ENCODE results near the gene APH1B. TPM values are rescaled to one million over a fixed set of nuclear protein-coding genes. Genes with fewer than 3 reads are reported as not detected.
"Not testable (repeated sequence)": the region's sequence is repeated elsewhere in the genome, so short reads cannot be mapped to it uniquely, and the experiment has no call there.

Gene APH1B
- total and polyA plus RNA-seq, 5 donors: 6.0 to 13.4 (median 10.7) TPM

DNA sequence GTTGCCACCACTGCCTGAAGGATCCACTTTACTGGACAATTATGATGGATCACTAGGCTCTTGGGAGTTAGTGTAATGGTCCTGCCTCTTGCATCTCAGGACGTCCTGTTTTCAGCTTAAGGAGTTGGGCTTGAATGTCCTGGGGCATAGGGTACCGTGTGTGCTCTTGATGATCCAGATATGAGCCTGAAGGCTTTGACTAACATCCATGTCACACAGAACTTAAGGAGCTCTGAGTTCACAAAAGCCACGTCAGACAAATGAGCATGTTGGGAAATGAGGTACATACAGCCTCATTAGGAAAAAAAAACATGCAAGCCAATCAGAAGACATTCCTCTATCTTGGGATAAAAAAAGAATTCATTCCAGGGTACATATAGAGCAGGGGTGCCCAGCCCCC is 63.5 kb downstream of the APH1B start:
- no peak overlapping the region for H3K27ac ChIP-seq (ENCODE audit: low read length)
- 83% methylated on average over 3 of the region's 3 CpGs for WGBS
- H3K9me3 ChIP-seq (ENCODE audit: control insufficient read depth, low read length): no peaks in the 10 kb centered on the region
- ATAC-seq (no peak), DNase-seq (no peak)
- intact Hi-C loops (cut with DNase I): no loop called here
- no peaks in the 10 kb centered on the region for H3K27me3 ChIP-seq (ENCODE audit: control insufficient read depth, insufficient read depth)
- H3K4me3 ChIP-seq (ENCODE audit: low read length): no peak overlapping the region
- no peaks in the 10 kb centered on the region for H3K4me1 ChIP-seq (ENCODE audit: control insufficient read depth, insufficient read depth, low read length)

DNA sequence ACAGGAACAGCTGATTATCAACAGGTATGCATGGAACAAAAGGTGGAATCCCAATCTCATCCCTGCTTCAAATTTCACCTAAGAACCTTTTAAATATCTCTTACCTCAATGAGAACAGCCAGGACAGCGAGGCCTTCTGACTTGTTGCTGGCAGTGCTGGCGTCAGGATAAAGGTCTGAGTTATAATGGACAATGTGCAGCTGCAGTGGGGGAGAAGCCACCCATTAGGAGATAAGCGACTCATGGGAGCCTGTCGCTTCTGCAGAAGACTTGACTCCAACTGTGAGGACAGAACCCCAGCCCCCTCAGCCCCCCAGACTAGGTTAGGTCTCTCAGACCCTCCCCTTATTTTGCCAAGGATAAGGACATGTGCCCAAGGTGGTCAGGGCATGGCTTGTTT is 64.5 kb downstream of the APH1B start:
- ATAC-seq: no peak
- 93% methylated on average over 4 of the region's 4 CpGs for WGBS

DNA sequence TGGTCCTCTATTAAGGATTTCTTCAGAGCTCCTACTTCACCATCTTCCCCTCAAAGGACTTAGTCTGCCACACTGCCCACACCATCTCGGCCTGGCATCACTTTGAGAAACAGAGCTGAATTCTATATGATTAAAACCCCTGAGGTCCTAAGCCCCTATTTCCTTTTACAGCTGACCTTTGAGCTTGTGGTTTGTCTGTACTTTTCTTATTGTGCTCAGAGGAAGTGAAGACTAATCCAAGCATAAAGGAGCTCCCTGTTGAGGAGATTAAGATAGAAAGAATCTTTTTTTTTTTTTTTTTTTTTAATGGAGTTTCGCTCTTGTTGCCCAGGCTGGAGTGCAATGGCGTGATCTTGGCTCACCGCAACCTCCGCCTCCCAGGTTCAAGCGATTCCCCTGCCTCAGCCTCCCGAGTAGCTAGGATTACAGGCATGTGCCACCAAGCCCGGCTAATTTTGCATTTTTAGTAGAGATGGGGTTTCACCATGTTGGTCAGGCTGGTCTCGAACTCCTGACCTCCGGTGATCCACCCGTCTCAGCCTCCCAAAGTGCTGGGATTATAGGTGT is 65.7 kb downstream of the APH1B start:
- intact Hi-C loops (cut with DNase I); H3K9me3 ChIP-seq (ENCODE audit: control insufficient read depth, low read length); H3K27me3 ChIP-seq (ENCODE audit: control insufficient read depth, insufficient read depth); H3K4me1 ChIP-seq (ENCODE audit: control insufficient read depth, insufficient read depth, low read length); ATAC-seq; DNase-seq; H3K4me3 ChIP-seq (ENCODE audit: low read length); H3K27ac ChIP-seq (ENCODE audit: low read length): not testable (repeated sequence)
- WGBS: 91% methylated on average over 11 of the region's 11 CpGs

More for the DNA sequence above, 64.5 kb downstream of the APH1B start:
- intact Hi-C loops (cut with DNase I): no loop called here
- H3K4me3 ChIP-seq (ENCODE audit: low read length): no peak overlapping the region
- no peaks in the 10 kb centered on the region for H3K9me3 ChIP-seq (ENCODE audit: control insufficient read depth, low read length)
- DNase-seq: no peak
- H3K27ac ChIP-seq (ENCODE audit: low read length): no peak overlapping the region
- no peaks in the 10 kb centered on the region for H3K27me3 ChIP-seq (ENCODE audit: control insufficient read depth, insufficient read depth)
- peaks cover 2% of the 10 kb centered on the region for H3K4me1 ChIP-seq (ENCODE audit: control insufficient read depth, insufficient read depth, low read length)

DNA sequence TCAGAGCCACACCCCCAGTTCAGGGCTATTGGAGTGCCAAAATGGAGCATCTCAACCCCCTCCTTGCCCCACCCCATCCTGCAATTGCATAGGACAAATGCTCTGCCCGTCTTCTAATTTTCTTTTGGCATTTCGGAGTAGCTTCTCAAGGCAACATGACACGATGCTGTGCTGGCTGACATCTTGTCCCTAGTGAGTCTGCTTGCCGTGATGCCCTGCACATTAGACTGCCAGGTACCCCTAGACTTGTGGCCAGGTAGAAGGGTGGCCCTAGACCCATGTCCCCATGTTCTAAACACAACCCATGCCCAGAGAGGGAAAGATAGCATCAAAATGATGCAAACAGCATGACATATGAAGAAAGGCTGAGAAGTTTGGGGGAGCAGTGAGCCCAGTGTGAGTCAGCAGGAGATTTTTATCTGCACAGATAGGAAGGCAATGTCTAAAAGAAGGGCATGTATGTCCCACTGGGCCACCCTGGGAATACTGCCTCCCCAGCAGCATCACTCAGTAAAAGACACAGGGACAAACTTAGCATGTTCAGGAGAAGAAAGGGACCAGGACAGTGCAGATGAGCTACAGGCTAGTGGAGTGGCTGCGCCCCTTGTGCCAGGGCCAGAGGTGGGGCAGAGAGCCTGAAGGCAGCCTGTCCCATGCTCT is 67.5 kb downstream of the APH1B start:
- H3K9me3 ChIP-seq (ENCODE audit: control insufficient read depth, low read length): no peaks in the 10 kb centered on the region
- intact Hi-C loops (cut with DNase I): no loop called here
- ATAC-seq (no peak), DNase-seq (no peak)
- WGBS: 92% methylated on average over 5 of the region's 5 CpGs
- no peaks in the 10 kb centered on the region for H3K27me3 ChIP-seq (ENCODE audit: control insufficient read depth, insufficient read depth)
- H3K4me3 ChIP-seq (ENCODE audit: low read length): no peak overlapping the region
- no peak overlapping the region for H3K27ac ChIP-seq (ENCODE audit: low read length)
- peaks cover 15% of the 10 kb centered on the region for H3K4me1 ChIP-seq (ENCODE audit: control insufficient read depth, insufficient read depth, low read length)

DNA sequence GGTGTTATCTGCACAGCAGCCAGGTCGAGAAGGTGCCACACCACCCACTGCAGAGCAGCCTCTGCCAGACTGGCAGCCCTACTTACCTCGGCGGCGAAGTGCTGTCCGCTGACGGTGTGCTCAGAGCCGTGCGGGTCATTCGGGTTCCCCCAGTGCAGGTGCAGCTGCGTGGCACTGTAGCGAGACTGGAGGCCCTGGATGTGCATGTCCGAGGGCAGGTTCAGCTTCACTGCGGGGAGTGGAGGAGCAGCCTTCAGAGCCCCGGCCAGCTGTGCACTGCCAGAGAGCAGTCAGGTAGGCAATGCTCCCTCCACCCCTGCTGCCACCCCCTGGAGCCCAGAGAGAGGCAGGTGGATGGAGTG is 68.0 kb downstream of the APH1B start:
- Histone ChIP-seq H3K27me3 (ENCODE audit: control insufficient read depth, insufficient read depth) (no peaks in the 10 kb centered on the region), H3K27ac (ENCODE audit: low read length) (no peak overlapping the region), H3K4me3 (ENCODE audit: low read length) (no peak overlapping the region), H3K4me1 (ENCODE audit: control insufficient read depth, insufficient read depth, low read length) (peaks cover 15% of the 10 kb centered on the region), H3K9me3 (ENCODE audit: control insufficient read depth, low read length) (no peaks in the 10 kb centered on the region)
- DNase-seq: no peak
- intact Hi-C loops (cut with DNase I): no loop called here
- ATAC-seq: no peak
- WGBS: 90% methylated on average over 14 of the region's 14 CpGs

DNA sequence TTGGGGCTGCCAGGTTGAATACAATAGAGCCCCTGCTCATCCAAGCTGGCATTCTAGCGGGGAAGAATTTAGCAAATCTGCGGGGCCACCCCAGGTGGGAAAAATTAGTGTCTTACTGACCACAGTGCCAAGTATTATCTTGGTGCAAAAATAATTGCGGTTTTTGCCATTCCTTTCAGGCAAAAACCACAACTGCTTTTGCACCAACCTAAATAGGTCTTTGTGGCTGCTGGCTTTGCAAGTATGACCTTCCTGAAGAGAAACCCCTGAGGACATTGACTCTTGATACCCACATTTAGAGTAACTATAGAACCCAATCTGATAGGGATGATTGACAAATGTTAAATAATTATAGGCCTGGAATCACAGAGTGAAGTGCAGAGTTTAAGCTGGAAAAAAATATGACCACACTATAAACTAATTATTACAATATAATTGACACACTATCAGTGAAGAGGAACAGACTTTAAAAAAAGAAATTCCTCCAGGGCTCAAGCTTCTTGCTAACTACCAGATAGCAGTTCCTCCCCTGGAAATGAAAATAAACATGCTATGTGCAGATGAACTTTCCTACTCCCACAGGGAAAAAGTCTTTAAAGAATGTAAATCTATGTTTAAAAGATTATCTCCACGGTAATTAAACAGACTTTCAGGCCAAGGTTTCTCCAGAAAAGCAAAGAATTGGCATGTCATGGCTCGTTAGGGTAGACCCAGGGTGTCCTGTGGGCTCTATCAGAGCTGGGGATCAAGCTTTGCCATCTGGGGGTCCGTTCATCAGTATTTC is 69.9 kb downstream of the APH1B start:
- DNase-seq (no peak), ATAC-seq (no peak)
- intact Hi-C loops (cut with DNase I): no loop called here
- 65% methylated on average over 6 of the region's 6 CpGs for WGBS
- no peaks in the 10 kb centered on the region for H3K27me3 ChIP-seq (ENCODE audit: control insufficient read depth, insufficient read depth)
- H3K4me1 ChIP-seq (ENCODE audit: control insufficient read depth, insufficient read depth, low read length): peaks cover 15% of the 10 kb centered on the region
- no peaks in the 10 kb centered on the region for H3K9me3 ChIP-seq (ENCODE audit: control insufficient read depth, low read length)
- H3K4me3 ChIP-seq (ENCODE audit: low read length): no peak overlapping the region
- H3K27ac ChIP-seq (ENCODE audit: low read length): no peak overlapping the region

DNA sequence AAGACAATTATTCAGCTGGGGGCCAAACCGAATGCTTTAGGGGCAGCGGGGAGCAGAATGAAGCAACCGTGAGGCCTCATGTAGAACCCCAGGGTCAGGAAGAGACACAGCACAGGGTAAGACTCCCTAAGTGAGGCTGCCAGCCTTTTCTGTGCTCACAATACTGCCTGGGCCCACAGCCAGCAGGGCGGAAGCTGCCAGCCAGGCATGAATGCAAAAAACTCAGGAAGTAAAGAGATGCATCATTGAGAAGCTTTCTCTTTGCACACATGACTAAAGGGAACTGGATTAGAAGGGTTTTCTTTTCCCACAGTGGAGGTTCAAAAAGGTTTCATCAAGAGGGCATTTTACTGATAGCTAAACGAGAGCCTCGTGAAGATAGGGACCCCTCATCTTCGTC is 71.0 kb downstream of the APH1B start:
- Histone ChIP-seq H3K27me3 (ENCODE audit: control insufficient read depth, insufficient read depth) (no peaks in the 10 kb centered on the region), H3K27ac (ENCODE audit: low read length) (peak overlapping the region; percentile 40), H3K4me3 (ENCODE audit: low read length) (no peak overlapping the region), H3K4me1 (ENCODE audit: control insufficient read depth, insufficient read depth, low read length) (peaks cover 15% of the 10 kb centered on the region), H3K9me3 (ENCODE audit: control insufficient read depth, low read length) (no peaks in the 10 kb centered on the region)
- peak; percentile 45 to 51 for ATAC-seq
- DNase-seq: peak; percentile 67 to 88 (median 87)
- 40% methylated on average over 7 of the region's 7 CpGs for WGBS
- intact Hi-C loops (cut with DNase I): no loop called here

DNA sequence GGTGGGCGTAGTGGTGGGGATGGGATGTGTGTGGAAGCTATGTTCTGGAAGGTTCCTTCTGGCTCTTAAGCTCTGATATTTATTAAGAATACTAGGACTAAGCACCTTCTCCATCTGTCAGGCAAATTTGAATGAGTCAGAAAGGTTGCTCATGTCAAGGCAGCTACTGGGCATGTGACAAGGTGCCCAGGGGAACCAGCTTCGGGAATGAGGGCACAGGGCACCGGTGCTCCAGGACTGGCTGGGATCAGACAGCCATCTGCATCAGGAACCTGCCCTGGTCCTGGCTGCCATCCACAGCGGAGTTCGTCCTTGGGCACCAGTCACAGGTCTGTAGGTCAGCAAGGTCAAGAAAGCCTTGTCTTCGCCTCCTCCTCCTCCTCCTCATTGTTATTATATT is 71.8 kb downstream of the APH1B start:
- peaks cover 15% of the 10 kb centered on the region for H3K4me1 ChIP-seq (ENCODE audit: control insufficient read depth, insufficient read depth, low read length)
- no peak overlapping the region for H3K4me3 ChIP-seq (ENCODE audit: low read length)
- ATAC-seq (no peak), DNase-seq (no peak)
- 87% methylated on average over 6 of the region's 6 CpGs for WGBS
- H3K9me3 ChIP-seq (ENCODE audit: control insufficient read depth, low read length): no peaks in the 10 kb centered on the region
- intact Hi-C loops (cut with DNase I): no loop called here
- no peaks in the 10 kb centered on the region for H3K27me3 ChIP-seq (ENCODE audit: control insufficient read depth, insufficient read depth)
- peak overlapping the region; percentile 90 for H3K27ac ChIP-seq (ENCODE audit: low read length)

DNA sequence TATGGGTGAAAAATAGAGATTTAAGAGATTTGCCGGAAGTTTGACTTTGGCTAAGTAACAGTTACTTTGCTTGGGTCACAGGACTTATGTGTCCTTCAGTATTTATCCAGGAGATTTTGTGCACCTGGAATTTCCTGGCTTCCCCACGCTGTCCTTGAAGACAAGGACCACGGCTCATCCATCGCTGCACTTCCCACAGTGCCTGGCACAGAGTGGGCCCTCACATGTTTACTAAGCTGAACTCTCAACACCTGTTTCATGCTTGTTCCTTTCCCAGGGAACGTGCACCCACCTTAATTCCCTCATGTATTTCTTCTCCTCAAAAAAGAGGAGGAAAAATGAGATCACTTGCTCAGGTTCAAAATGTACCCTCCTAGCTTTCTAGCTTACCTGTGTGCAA is 72.2 kb downstream of the APH1B start:
- Histone ChIP-seq H3K4me1 (ENCODE audit: control insufficient read depth, insufficient read depth, low read length) (peaks cover 15% of the 10 kb centered on the region), H3K27ac (ENCODE audit: low read length) (peak overlapping the region; percentile 90), H3K4me3 (ENCODE audit: low read length) (no peak overlapping the region), H3K27me3 (ENCODE audit: control insufficient read depth, insufficient read depth) (no peaks in the 10 kb centered on the region), H3K9me3 (ENCODE audit: control insufficient read depth, low read length) (no peaks in the 10 kb centered on the region)
- intact Hi-C loops (cut with DNase I): no loop called here
- ATAC-seq (no peak), DNase-seq (no peak)
- WGBS: 94% methylated on average over 5 of the region's 5 CpGs

DNA sequence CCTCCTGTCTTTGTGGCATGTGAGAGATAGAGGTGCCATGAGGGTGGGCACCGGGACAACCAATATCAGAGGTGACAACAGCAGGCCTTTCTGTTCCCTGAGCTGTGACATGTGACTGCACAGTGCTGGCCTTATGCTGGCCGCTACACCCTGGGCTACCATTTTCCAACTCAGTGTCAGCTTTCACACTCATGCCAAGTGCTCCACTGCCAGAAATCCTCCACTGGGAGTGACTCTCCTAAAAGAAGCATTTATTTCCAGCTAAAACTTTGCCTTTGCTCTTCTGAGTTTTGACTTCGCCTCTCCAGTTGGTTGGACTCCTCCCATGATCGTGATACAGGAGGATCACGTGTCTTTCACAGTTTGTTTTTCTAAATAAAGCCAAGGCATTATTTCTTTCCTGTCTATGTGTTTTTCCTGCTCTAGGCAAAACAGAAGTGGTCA is 72.8 kb downstream of the APH1B start:
- Histone ChIP-seq H3K4me1 (ENCODE audit: control insufficient read depth, insufficient read depth, low read length) (peaks cover 15% of the 10 kb centered on the region), H3K27me3 (ENCODE audit: control insufficient read depth, insufficient read depth) (no peaks in the 10 kb centered on the region), H3K4me3 (ENCODE audit: low read length) (no peak overlapping the region), H3K27ac (ENCODE audit: low read length) (peak overlapping the region; percentile 90), H3K9me3 (ENCODE audit: control insufficient read depth, low read length) (no peaks in the 10 kb centered on the region)
- intact Hi-C loops (cut with DNase I): no loop called here
- DNase-seq (peak; percentile 70 to 88 (median 87)), ATAC-seq (peak; percentile 88 to 92)
- 27% methylated on average over 5 of the region's 5 CpGs for WGBS

DNA sequence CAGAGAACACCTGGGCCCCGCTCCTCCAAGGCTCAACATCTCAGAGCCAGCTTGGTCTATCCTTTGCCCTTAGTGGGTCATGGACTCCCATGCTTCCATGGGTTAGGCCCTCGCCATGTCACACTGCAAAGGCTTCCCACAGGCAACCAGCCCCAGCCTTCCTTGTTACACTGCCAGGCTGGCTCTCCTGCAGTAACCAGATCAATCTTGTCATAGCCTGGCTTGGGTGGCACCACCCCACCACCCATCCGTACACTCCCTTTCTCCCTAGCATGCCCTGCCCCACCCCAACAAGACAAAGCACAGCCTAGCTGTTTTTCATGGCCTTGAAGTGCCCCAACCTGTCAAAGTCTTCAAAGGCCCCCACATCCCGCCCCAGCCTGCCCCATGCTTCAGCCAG is 73.8 kb downstream of the APH1B start:
- WGBS: 97% methylated on average over 4 of the region's 4 CpGs
- Histone ChIP-seq H3K4me3 (ENCODE audit: low read length) (no peak overlapping the region), H3K4me1 (ENCODE audit: control insufficient read depth, insufficient read depth, low read length) (peaks cover 15% of the 10 kb centered on the region), H3K27ac (ENCODE audit: low read length) (no peak overlapping the region), H3K27me3 (ENCODE audit: control insufficient read depth, insufficient read depth) (no peaks in the 10 kb centered on the region), H3K9me3 (ENCODE audit: control insufficient read depth, low read length) (no peaks in the 10 kb centered on the region)
- no peak for ATAC-seq
- no peak for DNase-seq
- intact Hi-C loops (cut with DNase I): no loop called here

All from right cardiac atrium (tissue), 5 donors.